T-helper 2 cell (primary cell): ENCODE results near the gene ST3GAL3.

Experiments used
- DNase-seq, 5 experiments: peaks; one replicate each; pipeline versions ENCODE4 v3.0.0 to v3.0.0-alpha.2; 2012 to 2022

The ST3GAL3 gene

DNA sequence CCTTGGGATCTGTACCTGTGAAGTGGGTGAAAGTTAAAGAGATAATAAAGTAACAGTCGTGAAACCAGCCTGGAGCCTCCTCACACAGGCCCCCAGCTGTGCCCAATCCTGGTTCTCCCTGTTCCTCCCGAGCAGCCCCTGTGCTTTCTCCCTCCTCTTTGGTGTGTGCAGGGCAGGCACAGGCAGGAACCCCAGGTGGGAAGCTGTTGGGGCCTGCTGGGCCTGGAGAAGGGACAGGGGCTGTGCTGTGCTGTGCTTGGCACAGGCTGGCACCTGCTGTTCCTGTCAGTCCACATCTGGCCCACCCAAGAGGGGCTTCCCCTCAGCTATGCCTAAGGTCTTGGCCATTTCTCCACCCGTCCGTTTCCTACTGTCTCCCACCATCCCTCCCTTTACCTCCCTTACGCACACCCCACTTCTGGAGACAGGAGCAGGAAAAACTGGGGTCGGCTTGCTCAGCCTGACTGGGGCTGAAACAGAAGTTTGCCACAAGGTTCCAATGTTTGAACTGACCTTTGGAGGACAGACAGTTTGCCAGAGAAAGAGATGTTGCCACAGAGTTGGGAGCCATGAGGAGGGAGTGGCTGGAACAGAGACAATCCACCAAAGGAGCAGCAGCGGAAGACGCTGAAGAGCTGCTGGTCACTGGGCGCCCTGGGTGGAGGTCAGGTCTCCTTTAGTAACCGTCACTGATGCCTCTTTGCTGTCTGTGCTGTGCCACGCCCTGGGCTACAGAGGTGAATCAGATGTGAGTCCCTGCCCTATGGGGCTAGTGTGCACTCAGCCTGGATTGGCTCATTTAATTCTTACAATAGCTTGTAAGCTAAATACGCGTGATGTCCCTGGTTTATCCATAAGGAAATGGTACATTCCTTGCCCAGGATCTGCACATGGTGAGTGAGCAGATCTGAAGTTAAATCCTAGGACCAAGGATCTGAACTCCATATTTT lies 207.5 kb downstream of the ST3GAL3 start:
- DNase-seq: no peak

DNA sequence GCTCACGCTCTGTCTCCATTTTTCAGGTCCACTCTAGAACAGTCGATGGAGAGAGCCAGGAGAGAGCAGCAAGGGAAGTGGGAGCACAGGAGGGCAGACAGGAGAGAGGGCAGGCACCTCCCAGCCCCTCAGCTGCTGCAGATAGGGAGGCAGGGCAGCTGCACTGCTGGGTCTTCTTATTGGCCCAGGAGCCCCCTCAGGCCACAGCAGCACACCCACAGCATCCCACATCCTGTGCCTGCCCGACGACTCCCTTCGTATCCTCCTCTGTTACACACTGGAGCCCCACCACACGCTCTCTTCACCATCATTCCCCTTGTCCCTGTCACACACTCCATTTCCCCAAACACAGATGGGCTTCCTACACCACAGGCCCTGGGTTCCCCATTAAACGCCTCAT lies 212.6 kb downstream of the ST3GAL3 start:
- DNase-seq: no peak

DNA sequence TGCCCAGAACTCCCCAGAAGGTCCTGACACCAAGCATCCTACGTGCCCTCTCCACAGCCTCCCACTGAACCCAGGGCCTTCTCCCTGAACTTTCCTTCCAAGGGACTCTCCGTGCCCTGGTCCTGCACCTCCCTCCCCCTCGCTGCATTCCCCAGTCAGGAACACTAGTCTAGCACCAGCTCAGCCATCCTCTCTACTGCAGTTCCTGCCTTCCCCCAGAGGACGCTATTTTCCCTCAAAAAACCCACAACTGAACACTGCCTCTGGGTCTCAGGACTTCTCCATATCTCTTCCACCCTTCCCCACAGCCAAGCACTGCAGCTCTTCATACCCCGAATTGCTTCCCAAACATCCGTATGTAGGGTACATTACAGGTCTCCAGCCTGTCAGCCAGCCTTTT lies 213.7 kb downstream of the ST3GAL3 start:
- DNase-seq: no peak

DNA sequence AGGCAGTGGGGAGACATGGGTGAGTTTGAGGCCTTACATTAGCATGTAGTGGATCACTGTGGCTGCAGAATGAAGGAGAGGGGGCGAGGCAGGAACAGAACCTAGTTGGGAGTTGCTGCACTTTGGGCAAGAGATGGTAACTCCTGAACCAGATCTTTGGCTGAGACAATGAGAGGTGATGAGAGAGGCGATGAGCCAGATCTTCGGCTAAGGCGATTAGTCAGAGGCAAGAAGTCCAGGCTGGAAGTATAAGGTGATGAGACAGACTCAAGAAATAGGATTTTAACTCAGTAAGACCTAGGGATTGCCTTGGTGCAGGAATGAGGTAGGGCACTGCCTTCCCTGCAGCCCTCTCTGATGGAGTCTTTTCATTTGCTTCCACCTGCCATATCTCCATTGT lies 217.2 kb downstream of the ST3GAL3 start:
- no peak for DNase-seq

DNA sequence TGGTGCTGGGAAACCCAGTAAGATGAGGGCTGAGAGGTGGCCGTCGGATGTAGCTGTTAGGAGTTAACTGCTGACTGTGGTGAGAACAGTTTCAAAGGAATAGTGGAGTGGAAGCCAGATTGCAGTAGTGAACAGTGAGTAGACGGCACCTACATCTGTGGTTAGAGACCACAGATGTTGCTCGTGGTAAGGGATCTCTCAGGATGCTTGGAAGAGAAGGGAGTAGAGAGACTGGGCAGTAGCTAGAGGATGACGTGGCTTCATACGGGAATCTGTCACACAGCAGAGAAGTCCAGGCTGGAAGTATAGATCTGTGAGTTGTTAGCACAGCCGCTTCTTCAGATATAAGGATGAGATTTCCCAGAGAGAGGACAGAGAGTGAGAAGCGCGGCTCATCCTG lies 218.5 kb downstream of the ST3GAL3 start:
- no peak for DNase-seq

DNA sequence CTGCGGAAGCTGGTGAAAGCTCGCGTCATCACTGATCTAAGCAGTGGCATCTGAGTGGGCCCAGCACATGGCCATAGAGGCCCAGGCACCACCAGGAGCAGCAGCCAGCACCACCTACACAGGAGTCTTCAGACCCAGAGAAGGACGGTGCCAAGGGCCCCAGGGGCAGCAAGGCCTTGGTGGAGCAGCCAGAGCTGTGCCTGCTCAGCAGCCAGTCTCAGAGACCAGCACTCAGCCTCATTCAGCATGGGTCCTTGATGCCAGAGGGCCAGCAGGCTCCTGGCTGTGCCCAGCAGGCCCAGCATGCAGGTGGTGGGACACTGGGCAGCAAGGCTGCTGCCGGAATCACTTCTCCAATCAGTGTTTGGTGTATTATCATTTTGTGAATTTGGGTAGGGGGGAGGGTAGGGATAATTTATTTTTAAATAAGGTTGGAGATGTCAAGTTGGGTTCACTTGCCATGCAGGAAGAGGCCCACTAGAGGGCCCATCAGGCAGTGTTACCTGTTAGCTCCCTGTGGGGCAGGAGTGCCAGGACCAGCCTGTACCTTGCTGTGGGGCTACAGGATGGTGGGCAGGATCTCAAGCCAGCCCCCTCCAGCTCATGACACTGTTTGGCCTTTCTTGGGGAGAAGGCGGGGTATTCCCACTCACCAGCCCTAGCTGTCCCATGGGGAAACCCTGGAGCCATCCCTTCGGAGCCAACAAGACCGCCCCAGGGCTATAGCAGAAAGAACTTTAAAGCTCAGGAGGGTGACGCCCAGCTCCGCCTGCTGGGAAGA lies 223.0 kb downstream of the ST3GAL3 start:
- peak in 1 of 5 experiments; percentile 24 for DNase-seq

DNA sequence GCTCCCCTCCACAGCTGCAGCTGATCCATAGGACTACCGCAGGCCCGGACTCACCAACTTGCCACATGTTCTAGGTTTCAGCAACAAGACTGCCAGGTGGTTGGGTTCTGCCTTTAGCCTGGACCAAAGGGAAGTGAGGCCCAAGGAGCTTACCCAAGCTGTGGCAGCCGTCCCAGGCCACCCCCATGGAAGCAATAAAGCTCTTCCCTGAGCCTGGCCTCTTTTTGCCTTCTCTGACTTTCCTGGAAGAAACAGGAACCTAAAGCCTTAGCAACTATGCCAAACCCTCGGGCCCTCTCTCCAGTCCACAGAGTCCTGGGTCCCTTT lies 223.6 kb downstream of the ST3GAL3 start:
- no peak for DNase-seq

DNA sequence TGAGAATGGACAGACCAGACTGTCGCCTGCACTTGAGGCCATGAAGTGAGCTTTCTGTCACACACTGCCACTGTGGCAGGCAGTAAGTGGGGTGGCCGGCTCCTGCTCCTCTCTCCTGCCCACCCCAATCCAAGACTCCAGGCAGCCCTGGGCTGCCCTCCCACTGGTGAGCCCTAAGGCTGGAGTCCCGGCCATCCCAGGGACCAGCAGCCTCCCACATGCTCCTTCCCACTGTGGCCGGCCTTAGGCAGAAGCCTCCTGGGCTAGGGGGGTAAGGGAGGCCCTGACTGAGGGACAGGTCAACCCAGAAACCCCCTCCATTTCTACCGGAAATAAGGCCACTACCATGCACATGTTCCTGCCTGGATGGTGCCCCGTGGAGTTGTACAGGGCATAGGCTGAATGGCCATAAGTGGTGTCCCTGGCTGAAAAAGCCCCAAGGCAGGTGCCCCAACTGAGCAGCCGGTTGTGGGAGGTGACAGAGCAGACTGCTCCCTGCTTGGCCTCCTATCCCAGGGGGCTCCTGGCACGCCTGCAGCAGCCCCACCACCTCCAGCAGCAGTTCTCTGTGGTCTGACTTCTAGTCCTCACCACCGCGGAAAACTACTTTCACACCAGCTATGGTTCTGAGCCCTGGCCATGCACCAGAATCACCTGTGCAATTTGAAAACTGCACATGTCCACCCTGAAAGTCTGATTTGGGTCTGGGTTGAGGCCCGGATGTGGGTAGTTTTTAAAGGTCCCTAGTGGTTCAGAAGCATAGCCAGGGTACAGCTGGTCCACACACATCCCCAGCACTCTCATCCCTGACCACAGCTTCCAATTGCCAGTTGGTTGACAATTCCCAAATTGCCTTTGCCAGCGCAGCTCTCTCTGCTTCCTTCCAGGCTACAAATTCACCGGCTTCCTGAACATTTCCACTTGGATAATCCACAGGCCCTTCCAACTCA lies 224.7 kb downstream of the ST3GAL3 start:
- no peak for DNase-seq

DNA sequence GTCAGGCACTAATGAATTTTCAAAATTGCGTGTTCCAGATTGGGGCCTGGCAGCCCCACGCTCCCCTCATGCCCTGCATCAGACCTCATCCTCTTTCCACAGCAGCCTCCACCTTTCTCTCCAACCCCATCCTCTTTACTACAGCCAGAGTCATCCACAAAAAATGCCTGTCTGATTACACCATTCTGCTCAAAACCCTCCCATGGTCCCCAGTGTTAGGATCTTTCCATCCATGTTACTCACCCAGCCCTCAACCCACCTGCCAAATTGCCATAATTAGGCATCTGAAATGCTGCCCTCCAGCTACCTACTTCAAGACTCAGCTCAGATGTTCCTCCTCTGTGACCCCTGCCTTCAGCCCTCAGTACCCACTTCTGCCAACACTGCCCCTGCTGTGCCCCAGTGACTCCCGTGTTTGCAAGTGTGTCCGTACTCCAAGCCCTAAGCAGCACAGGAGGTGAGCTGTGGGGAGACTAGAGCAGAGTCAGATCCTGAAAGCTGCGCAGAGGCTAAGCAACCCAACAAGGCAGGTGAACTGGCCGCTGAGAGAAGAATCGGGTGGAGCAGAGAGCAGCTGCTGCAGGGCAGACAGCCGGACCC lies 225.6 kb downstream of the ST3GAL3 start:
- DNase-seq: no peak

DNA sequence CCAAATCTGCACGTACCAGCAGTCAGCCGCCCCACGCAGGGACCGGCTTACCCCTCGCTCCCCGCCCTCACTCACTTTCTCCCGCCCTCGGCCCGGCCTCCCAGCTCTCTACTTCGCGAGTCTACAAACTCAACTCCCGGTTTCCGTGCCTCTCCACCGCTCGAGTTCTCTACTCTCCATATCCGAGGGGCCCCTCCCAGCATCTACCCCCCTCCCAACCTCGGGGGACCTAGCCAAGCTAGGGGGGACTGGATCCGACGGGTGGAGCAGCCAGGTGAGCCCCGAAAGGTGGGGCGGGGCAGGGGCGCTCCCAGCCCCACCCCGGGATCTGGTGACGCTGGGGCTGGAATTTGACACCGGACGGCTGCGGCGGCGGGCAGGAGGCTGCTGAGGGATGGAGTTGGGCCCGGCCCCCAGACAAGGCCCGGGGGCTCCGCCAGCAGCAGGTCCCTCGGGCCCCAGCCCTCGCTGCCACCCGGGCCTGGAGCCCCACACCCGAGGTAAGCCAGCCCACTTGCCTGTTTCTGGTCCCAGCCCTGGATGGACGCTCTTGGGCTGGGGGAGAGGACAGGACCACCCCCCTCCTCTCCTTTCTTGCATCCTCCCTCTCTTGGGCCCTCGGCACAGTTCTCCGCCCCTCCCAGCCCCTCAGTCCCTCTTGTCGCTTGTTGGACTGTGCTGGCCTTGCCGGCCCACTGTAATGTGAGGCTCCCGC lies 226.2 kb downstream of the ST3GAL3 start, which contains the start of gene ARTN:
ARTN (plus strand) TSS at position 416 of the 715 bp plus-strand sequence. CDS start 1,856 bp downstream, outside the sequence.
- no peak for DNase-seq

DNA sequence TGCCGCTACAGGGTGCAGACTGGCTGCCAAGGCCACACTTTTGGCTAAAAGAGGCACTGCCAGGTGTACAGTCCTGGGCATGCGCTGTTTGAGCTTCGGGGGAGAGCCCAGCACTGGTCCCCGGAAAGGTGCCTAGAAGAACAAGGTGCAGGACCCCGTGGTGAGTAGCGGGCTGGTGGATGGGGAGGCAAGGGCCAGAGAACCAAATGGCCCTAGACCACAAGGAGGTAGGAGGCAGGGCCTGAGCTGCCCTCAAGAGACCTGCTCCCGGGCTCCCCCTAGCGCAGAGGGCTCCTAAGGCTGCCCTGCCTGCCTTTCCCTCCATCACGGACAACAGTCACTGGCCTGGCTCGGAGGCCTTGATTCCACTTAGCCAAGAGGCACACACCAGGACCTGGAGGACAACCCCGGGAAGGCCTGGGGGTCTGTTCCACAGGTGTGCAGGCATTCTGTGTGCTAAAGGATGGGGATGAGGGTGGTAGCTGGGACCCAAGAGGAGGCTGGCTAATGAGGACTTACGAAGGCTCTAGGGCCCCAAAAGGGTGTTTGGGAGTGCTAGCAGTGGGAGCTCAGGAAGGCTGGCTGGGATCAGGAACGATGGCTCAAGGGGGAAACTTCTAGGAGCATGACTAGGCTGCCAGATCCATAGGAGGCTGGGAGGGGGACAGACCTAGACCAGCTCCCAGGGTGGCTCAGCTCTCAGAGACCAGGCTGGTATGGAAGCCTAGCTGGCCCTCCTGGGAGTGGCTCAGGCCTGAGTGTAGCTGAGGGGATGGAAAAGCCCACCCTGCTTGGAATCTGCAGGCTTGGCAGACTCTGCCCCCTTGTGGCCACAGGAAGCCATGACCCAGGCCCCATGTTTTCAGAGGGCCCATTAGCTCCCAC lies 227.0 kb downstream of the ST3GAL3 start:
- peak in 3 of 5 experiments; percentile 18 to 43 (median 29) for DNase-seq

DNA sequence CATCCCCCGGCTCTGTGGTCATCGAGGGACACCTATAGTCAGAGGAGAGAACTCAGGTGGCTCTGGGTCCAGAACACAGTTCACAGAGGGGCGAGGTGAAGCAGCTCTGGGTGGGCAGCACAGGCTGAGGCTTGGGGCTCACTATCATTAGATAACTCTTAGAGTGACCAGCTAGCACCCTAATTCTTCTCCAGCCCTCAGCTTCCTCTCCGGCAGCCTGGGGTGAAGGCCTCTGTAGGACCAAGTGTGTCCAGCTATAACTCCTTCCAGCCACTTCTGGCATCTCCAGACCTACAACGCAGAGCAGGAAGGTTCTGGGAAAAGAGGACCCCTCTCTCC lies 227.6 kb downstream of the ST3GAL3 start:
- DNase-seq: no peak

DNA sequence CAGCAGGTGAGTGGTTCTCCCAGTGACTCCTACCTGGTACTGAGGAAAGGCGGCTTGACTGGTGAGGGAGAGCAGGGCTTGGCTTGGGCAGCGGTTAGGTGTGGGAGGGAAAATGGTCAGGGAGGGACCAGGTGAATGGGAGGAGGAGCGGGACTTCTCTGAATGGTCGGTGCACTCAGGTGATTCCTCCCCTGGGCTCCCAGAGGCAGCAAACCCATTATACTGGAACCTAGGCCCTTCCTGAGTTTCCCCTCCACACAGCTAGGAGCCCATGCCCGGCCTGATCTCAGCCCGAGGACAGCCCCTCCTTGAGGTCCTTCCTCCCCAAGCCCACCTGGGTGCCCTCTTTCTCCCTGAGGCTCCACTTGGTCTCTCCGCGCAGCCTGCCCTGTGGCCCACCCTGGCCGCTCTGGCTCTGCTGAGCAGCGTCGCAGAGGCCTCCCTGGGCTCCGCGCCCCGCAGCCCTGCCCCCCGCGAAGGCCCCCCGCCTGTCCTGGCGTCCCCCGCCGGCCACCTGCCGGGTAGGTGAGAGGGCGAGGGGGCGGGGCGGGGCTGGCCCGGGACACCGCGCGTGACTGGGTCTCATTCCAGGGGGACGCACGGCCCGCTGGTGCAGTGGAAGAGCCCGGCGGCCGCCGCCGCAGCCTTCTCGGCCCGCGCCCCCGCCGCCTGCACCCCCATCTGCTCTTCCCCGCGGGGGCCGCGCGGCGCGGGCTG lies 228.5 kb downstream of the ST3GAL3 start:
- no peak for DNase-seq

DNA sequence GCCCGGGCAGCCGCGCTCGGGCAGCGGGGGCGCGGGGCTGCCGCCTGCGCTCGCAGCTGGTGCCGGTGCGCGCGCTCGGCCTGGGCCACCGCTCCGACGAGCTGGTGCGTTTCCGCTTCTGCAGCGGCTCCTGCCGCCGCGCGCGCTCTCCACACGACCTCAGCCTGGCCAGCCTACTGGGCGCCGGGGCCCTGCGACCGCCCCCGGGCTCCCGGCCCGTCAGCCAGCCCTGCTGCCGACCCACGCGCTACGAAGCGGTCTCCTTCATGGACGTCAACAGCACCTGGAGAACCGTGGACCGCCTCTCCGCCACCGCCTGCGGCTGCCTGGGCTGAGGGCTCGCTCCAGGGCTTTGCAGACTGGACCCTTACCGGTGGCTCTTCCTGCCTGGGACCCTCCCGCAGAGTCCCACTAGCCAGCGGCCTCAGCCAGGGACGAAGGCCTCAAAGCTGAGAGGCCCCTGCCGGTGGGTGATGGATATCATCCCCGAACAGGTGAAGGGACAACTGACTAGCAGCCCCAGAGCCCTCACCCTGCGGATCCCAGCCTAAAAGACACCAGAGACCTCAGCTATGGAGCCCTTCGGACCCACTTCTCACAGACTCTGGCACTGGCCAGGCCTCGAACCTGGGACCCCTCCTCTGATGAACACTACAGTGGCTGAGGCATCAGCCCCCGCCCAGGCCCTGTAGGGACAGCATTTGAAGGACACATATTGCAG lies 229.3 kb downstream of the ST3GAL3 start:
- peak in 1 of 5 experiments; percentile 58 for DNase-seq

DNA sequence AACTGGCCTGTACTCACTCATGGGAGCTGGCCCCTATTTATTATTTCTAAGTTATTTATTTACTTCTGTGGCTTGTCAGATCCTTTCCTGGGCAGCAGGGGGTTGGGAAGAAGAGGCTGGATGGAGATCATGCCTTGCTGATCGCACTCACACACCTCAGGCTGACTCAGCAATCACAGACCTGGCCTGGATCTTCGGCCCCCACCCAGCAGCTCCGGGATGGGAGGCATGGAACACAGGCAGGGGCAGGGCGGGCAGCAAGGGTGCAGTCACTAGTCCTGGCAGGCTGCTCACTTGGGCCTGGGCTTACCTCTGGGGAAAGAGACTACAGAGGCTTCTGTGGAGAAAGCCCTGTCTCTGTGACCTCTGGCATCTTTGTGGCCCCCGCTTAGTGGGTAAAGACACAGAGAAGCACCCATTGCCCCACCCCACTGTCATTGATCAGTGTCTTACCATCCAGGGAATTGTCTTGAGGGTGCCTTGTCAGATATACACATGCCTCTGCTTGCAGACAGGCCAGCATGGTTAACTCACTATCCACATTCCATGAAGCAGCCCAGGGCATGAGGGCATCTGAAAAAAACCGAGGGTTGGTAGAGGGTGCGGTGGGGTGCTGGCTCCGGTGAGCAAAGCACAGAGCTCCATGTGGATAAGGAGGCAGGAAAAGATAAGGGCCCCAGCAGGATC lies 230.0 kb downstream of the ST3GAL3 start:
- DNase-seq: no peak

DNA sequence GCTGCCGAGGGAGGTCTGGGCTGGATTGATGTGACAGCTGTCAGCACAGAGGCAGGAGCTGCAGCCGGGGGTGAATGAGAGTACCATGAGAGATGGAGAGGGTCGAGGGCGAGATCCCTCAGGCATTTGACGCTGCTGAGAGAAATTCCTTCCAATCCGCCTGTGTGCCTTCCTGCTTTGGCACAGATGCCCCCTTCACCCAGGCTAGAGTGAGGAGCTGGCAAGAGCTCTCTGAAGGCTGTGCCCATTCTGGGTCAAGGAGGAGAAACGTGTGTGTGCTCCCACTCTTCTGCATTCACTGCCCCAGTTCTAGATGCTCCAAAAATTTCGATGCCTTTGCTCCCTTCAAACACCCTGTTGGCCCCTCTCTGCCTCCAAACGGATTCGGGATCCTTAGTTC lies 231.0 kb downstream of the ST3GAL3 start:
- no peak for DNase-seq

DNA sequence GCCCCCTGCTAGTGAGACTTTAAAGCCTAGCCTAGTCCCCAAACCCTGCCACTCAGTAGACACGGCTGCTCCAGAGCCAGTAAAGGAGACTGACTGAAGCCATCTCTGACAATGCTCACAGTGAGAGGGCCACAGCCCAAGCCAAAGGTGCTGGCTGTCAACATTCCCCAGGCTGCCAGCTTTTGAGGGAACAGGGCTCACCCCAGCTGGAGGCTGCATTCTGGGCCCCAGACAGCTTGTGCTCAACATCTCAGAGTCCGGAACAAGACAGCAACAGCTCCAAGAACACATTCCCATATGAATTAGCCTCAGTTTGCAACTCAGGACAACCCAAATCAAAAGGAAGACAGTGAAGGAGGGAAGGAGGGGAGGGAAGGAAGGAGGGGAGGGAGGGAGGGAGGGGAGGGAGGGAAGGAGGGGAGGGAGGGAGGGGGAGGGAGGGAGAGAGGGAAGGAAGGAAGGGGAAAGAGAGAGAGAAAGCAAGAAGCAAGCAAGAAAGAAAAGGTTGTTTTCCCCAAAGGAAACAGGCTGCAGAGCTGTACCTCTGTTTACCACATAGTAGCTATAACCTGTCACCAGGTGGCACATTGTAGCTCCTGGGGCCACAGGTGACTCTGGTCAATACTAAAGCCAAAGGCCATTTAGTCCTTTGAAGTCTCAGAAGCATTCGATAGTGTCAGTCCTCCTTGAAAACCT lies 231.7 kb downstream of the ST3GAL3 start:
- DNase-seq: no peak

DNA sequence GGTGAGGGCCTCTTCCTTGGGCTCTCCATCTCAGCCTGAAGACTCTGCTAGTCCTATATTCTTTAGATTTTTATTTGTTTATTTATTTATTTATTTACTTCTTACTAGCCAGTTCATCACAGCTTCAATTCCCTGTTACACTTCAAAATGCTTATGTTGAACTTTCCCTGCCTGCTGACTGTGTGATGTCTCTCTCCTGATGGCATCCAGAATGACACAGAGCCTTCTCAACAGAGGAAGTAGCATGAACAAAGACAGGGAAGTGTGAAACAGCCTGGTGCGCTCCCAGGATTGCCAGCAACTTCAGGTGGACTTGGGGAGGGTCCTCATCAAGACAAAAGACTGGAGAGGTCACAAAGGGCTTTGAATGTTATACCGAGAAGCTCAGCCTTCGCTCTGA lies 235.1 kb downstream of the ST3GAL3 start:
- no peak for DNase-seq
